OCI-LY3 (cell line): ENCODE results near the gene VAV2.

Experiments
- H2AFZ ChIP-seq: fragments of 200-600, 300-600 bp; shearing (Covaris generic); 2 replicates; pipeline ENCODE4 v1.6.0; 2014; ENCODE audit warnings: antibody characterized with exemption, low read depth, low read length
- H3K27ac ChIP-seq: fragments of 200-600, 300-600 bp; sonication (generic); 2 replicates; pipeline ENCODE4 v1.5.1; 2014; ENCODE audit warnings: mild to moderate bottlenecking, low read length, moderate library complexity, mixed read lengths
- H3K27me3 ChIP-seq: fragments of 200-600, 300-600 bp; sonication (generic); 2 replicates; pipeline ENCODE4 v1.6.1; 2014; ENCODE audit warnings: low read depth, low read length, mixed read lengths
- H3K36me3 ChIP-seq: fragments of 200-600, 300-600 bp; sonication (generic); replicated peaks from 2 replicates; pipeline ENCODE3; 2014; ENCODE audit warnings: low read depth, low read length, mixed read lengths
- H3K4me1 ChIP-seq: fragments of 300-600, 200-600 bp; sonication (generic); 2 replicates; pipeline ENCODE4 v1.6.1; 2014; ENCODE audit warnings: low read length, mixed read lengths
- H3K4me2 ChIP-seq: fragments of 200-600, 300-600 bp; sonication (generic); 2 replicates; pipeline ENCODE4 v1.6.1; 2014; ENCODE audit warnings: low read length, mixed read lengths
- H3K4me3 ChIP-seq: fragments of 300-600, 200-600 bp; sonication (generic); 2 replicates; pipeline ENCODE4 v1.5.1; 2014; ENCODE audit warnings: antibody characterized with exemption, mild to moderate bottlenecking, low read length, moderate library complexity
- H3K79me2 ChIP-seq: fragments of 300-600, 200-600 bp; shearing (Covaris generic); 2 replicates; pipeline ENCODE4 v1.6.1; 2014; ENCODE audit warnings: mild to moderate bottlenecking, low read length, mixed read lengths
- H3K9ac ChIP-seq: fragments of 300-600, 200-600 bp; shearing (Covaris generic); 2 replicates; pipeline ENCODE4 v1.6.0; 2014; ENCODE audit warnings: mild to moderate bottlenecking, low read length, moderate library complexity
- H3K9me3 ChIP-seq: fragments of 200-600, 300-600 bp; shearing (Covaris generic); 2 replicates; pipeline ENCODE4 v1.6.1; 2014; ENCODE audit warnings: low read length, mixed read lengths; ENCODE audit not compliant: insufficient read depth
- H4K20me1 ChIP-seq: fragments of 200-600, 300-600 bp; sonication (generic); 2 replicates; pipeline ENCODE4 v1.6.1; 2016; ENCODE audit warnings: low read length, mixed read lengths; ENCODE audit not compliant: insufficient read depth
- EZH2phosphoT487 ChIP-seq: fragments of 200-600 bp; shearing (Covaris generic); IDR thresholded peaks from 2 replicates; pipeline ENCODE4 v1.6.1; 2018; ENCODE audit warnings: antibody characterized with exemption, mixed run types, low read depth
- TF ChIP-seq, protein P1 (sequence below): fragments of 200-600, 300-600 bp; sonication (generic); IDR thresholded peaks from 2 replicates; pipeline ENCODE4 v1.5.1; 2014; ENCODE audit warnings: antibody characterized with exemption, low read length, low read depth

Gene VAV2

DNA sequence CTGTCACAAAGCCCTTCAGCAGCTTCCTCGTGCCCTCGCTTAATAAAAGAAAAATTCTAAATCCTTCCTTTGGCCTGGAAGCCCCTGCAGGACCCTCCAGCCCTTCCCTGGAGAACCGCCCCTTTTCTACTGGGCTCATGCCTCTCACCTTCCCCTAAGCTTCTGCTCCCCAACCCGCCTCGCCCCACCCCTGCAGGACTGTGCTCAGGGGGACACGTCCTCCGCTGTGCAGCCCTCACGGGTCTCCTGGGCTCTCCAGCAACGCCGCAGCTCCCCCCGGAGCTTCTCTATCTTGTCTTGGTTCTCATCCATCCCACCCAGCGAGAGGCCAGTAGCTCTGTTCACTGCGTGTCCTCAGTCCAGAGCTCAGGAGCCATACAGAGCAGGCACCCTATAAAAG lies 188.4 kb downstream of the VAV2 start:
- TF ChIP-seq, protein P1, sequence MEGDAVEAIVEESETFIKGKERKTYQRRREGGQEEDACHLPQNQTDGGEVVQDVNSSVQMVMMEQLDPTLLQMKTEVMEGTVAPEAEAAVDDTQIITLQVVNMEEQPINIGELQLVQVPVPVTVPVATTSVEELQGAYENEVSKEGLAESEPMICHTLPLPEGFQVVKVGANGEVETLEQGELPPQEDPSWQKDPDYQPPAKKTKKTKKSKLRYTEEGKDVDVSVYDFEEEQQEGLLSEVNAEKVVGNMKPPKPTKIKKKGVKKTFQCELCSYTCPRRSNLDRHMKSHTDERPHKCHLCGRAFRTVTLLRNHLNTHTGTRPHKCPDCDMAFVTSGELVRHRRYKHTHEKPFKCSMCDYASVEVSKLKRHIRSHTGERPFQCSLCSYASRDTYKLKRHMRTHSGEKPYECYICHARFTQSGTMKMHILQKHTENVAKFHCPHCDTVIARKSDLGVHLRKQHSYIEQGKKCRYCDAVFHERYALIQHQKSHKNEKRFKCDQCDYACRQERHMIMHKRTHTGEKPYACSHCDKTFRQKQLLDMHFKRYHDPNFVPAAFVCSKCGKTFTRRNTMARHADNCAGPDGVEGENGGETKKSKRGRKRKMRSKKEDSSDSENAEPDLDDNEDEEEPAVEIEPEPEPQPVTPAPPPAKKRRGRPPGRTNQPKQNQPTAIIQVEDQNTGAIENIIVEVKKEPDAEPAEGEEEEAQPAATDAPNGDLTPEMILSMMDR, result no peak
- TF ChIP-seq EZH2phosphoT487, result no peak
- Histone ChIP-seq H3K4me1 (no peaks in the 10 kb centered on the region), H3K4me2 (no peak overlapping the region), H4K20me1 (0 out of 2 replicates have a peak, but pooled peaks cover 12% of the 10 kb centered on the region), H3K27ac (no peak overlapping the region), H3K79me2 (no peaks in the 10 kb centered on the region), H3K9ac (no peak overlapping the region), H2AFZ (no peak overlapping the region), H3K4me3 (no peak overlapping the region), H3K36me3 (peaks cover 11% of the 10 kb centered on the region), H3K27me3 (no peaks in the 10 kb centered on the region), H3K9me3 (no peaks in the 10 kb centered on the region)

GRCh38 chr9:133803028-133803585 lies 189.0 kb downstream of the VAV2 start:
- H2AFZ ChIP-seq, result no peak overlapping the region
- H3K79me2 ChIP-seq, result no peaks in the 10 kb centered on the region
- TF ChIP-seq EZH2phosphoT487, result no peak
- TF ChIP-seq, protein P1, result no peak
- H3K9ac ChIP-seq, result no peak overlapping the region
- no peaks in the 10 kb centered on the region for H3K9me3 ChIP-seq
- no peaks in the 10 kb centered on the region for H3K4me1 ChIP-seq
- no peaks in the 10 kb centered on the region for H3K27me3 ChIP-seq
- H3K36me3 ChIP-seq, result peaks cover 13% of the 10 kb centered on the region
- H3K4me2 ChIP-seq, result no peak overlapping the region
- H4K20me1 ChIP-seq, result 0 out of 2 replicates have a peak, but pooled peaks cover 12% of the 10 kb centered on the region
- no peak overlapping the region for H3K27ac ChIP-seq
- no peak overlapping the region for H3K4me3 ChIP-seq

DNA sequence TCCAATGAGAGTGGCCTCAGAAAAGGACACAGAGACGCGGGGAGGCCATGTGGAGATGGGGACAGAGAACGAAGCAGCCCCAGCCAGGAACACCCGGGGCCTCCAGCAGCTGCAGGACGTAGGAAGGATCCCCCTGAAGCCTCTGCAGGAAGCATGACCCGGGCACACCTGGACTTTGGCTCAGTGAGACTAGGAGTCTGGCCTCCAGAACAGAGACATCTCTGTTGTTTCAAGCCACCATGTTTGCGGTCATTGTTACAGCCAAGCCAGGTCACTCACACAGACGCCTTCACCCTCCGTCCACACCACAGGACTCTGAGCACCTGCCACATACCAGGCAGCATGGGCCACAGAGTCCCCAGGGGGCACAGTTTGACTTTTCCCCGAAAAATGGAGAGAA lies 190.4 kb downstream of the VAV2 start:
- peaks cover 8% of the 10 kb centered on the region for H3K36me3 ChIP-seq
- H4K20me1 ChIP-seq, result 0 out of 2 replicates have a peak, but pooled peaks cover 12% of the 10 kb centered on the region
- no peak for TF ChIP-seq EZH2phosphoT487
- TF ChIP-seq, protein P1, result no peak
- no peaks in the 10 kb centered on the region for H3K9me3 ChIP-seq
- H3K27me3 ChIP-seq, result no peaks in the 10 kb centered on the region
- H3K4me1 ChIP-seq, result no peaks in the 10 kb centered on the region
- no peak overlapping the region for H2AFZ ChIP-seq
- H3K9ac ChIP-seq, result no peak overlapping the region
- H3K27ac ChIP-seq, result no peak overlapping the region
- H3K4me2 ChIP-seq, result no peak overlapping the region
- no peaks in the 10 kb centered on the region for H3K79me2 ChIP-seq
- H3K4me3 ChIP-seq, result no peak overlapping the region

DNA sequence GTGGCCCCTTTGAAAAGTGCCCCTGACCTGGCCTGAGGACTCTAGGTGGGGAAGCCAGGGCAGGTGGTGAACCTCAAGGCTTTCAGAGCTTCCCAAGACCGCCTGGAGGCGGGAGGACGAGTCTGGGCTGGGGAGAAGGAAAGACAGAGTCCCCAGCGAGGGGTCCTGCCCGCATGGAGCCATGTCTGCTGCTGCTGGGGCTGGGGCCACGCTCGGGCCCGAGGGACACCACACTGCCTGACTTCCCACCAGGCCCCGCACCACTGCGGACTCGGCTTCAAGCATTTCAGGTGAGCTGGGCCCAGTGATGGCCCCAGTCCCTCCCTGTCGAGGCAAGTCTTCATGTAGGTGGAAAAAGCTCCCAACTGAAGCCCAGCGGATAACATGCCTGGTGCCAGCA lies 191.9 kb downstream of the VAV2 start:
- Histone ChIP-seq H2AFZ (no peak overlapping the region), H3K4me3 (no peak overlapping the region), H3K4me1 (no peaks in the 10 kb centered on the region), H3K36me3 (peaks cover 7% of the 10 kb centered on the region), H3K27ac (no peak overlapping the region), H3K9me3 (no peaks in the 10 kb centered on the region), H3K9ac (no peak overlapping the region), H3K79me2 (no peaks in the 10 kb centered on the region), H4K20me1 (peaks cover 15% of the 10 kb centered on the region; the same call in 1 of the 2 replicates), H3K27me3 (no peaks in the 10 kb centered on the region), H3K4me2 (no peak overlapping the region)
- TF ChIP-seq, protein P1, result no peak
- TF ChIP-seq EZH2phosphoT487, result no peak
